GM21447 (cell line): ENCODE measurements around the gene MPHOSPH9.

Experiments
- ATAC-seq: cut with Tn5 transposase; IDR thresholded peaks from one replicate; pipeline ENCODE4 v1.9.1; 2021; ENCODE audit not compliant: unreplicated experiment

The MPHOSPH9 gene

DNA sequence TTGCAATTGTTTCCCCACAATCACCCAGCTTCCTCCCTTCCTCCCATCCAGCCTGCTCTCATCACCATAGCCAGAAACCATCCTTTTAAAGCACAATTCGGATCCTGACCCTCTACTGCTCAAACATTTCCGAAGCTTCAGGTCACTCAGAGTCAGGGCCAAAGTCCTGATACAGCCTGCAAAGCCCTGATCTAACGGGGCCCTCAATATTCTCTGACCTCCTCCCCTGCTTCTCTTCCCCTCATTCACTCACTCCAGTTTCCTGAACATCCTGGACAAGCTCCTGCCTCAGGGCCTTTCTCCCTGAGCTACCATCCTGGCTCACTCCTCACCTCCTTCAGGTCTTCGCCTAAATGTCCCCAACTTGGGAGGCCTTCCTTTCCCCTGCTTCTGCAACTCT is 128.1 kb downstream of the MPHOSPH9 start:
- no peak for ATAC-seq
